ENCODE measurements around the gene HDAC4.

Gene HDAC4

DNA sequence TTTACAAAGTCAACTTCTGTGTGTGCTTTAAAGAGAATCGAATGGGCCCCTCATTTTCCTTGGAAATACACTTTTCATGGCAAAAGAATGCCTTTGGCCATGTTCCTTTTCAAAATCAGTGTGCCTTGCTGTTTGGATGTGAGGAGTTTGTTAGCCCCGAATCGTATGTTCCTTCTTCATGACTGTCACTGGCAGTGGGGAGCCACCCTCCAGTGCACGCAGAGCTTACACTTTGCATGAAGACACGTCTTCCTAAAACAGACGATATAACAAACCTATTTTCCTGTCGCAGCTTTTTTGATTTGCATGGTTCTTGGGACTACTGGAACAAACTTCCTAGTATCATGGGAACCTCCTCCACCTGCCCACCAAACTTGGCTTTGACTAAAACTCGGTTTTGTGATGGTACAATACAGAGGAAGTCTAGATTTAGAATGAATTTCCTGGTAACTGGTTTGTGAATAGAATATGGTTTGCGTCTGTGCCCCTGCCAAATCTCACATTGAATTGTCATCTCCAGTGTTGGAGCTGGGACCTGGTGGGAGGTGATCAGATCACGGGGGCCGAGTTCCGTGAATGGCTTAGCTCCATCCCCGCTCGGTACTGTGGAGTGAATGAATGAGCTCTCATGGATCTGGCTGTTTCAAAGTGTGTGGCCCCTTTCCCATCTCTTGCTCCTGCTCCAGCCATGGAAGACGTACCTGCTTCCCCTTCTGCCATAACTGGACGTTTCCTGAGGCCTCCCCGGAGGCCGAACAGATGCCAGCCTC, 358.1 kb downstream of the HDAC4 start:
- TF ChIP-seq GATA3 (IDR thresholded peaks at IDR 0.05; ENCODE audit: low read depth, low read length) = no peak
- TF ChIP-seq GATA2 (IDR thresholded peaks at IDR 0.05; ENCODE audit: low read depth, low read length) = no peak

DNA sequence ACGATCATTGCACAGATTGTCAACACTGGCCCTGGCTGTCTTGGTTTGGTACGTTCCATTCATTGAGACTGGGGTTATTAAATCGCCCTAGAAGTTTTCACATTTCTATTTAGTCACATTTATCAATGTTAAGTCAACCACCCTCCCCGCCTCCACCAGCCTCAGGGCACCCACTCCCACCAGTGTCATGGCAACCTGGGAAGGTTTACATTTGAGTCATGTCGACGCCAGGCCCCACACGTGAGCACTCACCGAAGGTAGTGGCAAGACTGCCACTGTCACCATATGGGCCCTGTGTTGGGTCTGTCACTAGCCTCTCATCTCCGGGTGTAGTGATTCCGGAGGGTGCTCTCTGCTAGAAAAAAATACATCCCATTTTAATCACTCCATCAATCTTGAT, 358.8 kb downstream of the HDAC4 start:
- TF ChIP-seq GATA2 (IDR thresholded peaks at IDR 0.05; ENCODE audit: low read depth, low read length) (no peak), GATA3 (IDR thresholded peaks at IDR 0.05; ENCODE audit: low read depth, low read length) (no peak)

DNA sequence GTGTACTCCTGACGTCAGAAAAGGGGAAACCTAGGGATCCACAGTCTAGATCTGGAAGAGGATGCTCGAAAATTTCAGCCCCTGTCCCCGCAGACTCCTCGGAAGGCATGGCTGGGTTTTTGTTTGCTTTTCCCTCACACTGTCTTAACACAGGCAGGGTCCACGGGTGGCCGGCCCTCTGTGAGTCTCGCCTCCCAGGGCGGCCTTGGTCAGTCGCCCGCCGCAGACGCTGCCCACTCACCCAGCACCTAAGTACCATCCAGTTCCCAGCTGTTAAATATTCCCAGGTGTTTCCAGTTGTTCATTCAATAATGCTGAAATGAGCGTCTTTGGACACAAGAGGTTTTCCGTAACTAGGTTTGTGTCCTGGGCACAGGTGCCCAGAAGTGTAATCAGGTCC, 359.8 kb downstream of the HDAC4 start:
- TF ChIP-seq GATA3 (IDR thresholded peaks at IDR 0.05; ENCODE audit: low read depth, low read length) = no peak
- no peak for TF ChIP-seq GATA2 (IDR thresholded peaks at IDR 0.05; ENCODE audit: low read depth, low read length)

DNA sequence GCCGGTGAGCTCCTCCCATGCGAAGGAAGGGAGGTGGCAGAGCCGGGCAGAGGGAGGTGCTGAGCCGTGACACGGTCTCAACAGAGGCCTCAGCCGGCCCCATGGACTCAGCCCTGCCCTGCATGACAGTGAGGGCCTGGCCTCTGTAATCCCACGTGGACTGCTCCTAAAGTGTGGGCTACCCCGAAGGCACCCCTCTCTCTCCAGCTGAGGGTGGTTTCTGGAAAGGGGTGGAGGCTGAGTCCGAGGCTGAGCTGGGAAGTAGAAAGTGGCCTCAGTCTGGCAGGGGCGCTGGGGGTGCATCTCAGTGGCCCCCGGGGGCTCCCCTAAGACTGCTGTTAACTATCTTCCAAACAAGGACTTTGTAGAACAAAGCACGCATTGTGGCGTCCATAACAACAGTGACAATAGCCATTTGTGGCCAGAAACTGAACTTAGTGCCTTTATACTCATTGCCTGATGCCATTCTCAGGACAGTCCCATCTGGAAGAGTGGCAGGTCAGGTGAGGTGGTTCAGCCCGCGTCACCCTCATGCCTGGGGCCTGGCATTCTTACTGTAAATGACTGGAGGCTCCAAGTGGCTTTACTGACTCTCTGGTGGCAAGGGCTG, 360.6 kb downstream of the HDAC4 start:
- no peak for TF ChIP-seq GATA2 (IDR thresholded peaks at IDR 0.05; ENCODE audit: low read depth, low read length)
- TF ChIP-seq GATA3 (IDR thresholded peaks at IDR 0.05; ENCODE audit: low read depth, low read length) = no peak

DNA sequence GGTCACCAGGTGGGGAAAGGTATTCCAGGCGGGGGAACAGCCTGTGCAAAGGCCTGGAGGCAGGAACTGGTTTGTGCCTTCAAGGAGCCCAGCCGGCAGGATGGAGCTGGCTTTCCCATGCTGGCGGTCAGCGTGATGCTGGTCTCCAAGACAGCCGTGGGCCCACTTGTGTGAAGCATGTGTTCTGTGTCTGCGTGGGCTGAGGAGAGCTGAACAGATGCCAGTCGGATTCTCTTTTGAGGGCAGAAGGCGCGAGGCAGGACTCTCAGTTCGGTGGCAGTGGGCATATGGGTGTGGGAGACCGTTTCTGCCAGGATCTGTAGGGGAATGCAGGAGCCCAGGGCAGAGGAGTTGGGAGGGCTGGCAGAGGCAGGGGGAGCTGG, 361.4 kb downstream of the HDAC4 start:
- no peak for TF ChIP-seq GATA3 (IDR thresholded peaks at IDR 0.05; ENCODE audit: low read depth, low read length)
- no peak for TF ChIP-seq GATA2 (IDR thresholded peaks at IDR 0.05; ENCODE audit: low read depth, low read length)

DNA sequence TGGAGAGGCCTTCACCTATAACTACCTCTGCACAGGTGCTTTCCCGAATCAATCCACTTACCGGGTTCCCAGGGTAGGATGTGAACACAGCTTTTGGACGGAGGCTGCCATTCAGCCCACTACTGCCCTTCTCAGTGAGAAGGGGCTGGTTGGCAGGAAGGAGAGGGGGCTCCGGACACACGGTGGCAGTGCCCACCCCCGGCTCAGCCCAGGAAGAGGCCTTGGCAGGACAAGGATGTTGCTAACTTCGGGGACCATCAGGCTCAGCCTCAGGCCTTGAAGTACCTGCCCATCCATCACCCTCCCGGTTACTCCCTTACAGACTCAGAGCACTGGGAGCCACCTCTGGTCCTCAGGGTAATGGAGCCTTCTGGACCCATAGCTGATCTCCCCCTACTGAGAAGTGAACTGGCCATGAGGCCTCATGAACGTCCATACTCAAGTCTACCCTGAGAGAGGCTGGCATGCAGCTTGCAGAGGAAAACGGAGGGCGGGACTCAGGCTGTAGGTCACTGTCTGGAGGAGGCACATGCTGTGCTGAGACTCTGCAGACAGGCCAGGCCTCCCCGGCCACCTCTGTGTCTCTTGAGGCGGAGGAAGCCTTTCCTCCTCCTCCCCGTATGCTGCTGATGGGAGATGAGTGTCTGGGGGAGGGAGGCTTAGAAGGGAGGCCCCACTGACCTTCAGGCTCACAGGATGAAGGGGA, 361.9 kb downstream of the HDAC4 start:
- no peak for TF ChIP-seq GATA2 (IDR thresholded peaks at IDR 0.05; ENCODE audit: low read depth, low read length)

DNA sequence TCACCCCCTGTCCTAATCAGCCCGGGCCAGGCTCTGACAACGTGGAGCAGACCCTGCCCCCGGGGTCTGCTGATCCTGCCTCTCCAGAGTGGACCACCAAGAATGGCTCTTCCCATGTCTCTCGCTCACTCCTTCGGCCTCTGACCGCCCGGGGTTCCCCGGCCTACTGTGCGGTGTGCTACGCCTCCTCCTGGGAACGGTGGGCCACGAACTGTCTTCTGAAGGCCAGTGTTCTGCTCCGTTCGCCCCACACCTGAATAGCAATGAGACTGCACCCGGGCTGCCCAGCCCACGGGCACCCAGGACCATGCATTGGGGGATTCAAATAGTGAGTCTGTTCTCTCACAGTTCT, 363.3 kb downstream of the HDAC4 start:
- TF ChIP-seq GATA3 (IDR thresholded peaks at IDR 0.05; ENCODE audit: low read depth, low read length) (no peak), GATA2 (IDR thresholded peaks at IDR 0.05; ENCODE audit: low read depth, low read length) (no peak)

DNA sequence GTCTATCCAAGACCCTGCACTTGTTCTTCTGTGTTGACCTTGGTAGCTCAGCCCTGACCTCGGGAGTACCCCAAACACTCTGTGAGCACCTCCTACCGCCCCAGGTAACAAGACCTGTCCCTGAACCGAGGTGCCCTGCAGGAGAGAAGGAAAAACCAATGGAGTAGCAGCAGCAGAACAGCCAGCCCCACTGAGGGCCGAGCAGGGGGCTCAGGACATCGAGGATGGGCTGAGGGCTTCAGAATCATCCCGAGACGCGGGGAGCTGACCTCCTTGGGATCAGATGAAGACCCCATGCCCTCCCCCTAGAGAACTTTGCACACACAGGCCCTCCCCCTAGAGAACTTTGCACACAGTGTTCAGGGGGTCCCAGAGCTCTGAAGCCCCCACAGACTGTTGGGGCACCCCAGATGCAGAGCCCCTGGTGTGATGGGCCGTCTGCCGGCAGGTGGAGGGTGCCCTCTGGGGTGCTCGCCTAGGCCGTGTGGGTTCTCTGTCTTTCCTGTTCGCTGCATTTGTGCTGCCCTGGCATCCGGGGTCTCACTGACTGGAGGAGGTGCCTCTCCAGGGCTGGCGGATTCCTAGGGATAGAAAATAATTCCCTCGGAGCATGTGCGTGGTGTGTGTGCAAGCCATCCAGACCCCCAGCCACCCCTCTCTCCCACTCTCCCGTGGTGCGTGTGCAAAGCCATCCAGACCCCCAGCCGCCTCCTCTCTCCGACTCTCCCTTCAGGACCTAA, 363.8 kb downstream of the HDAC4 start:
- TF ChIP-seq GATA2 (IDR thresholded peaks at IDR 0.05; ENCODE audit: low read depth, low read length) = no peak
- TF ChIP-seq GATA3 (IDR thresholded peaks at IDR 0.05; ENCODE audit: low read depth, low read length) = no peak

DNA sequence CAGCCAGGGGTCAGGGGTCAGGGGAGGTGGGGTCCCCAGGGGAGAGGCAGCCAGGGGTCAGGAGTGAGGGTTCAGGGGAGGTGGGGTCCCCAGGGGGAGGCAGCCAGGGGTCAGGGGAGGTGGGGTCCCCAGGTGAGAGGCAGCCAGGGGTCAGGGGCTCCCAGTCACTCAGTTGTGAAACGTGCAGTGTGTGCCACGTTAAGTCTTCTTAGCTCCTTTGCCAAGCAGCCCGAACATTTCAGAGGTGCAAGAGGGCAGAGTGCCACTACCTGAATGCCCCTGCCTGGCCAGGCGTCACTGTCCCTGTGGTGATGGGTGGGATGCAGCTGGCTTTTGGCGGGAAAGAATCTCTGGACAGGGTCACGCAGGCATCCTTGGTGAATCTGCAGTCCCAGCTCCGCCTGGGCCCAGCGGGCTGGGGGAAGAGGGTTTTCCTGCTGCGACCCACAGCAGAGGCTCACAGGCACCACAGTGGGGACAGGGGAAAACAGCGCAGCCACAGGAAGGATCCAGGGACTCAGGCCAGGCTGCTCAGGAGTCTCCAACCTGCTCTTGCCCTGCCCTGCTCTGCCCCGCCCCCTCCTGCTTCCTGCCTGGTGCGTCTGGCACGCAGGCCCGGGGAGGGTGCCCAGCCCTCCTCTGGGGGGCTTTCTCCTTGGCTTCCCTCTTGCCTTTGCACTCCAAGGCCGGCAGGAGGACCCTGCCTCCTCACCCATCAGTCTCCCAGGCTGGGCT, 364.7 kb downstream of the HDAC4 start:
- TF ChIP-seq GATA3 (IDR thresholded peaks at IDR 0.05; ENCODE audit: low read depth, low read length) (no peak), GATA2 (IDR thresholded peaks at IDR 0.05; ENCODE audit: low read depth, low read length) (no peak)

DNA sequence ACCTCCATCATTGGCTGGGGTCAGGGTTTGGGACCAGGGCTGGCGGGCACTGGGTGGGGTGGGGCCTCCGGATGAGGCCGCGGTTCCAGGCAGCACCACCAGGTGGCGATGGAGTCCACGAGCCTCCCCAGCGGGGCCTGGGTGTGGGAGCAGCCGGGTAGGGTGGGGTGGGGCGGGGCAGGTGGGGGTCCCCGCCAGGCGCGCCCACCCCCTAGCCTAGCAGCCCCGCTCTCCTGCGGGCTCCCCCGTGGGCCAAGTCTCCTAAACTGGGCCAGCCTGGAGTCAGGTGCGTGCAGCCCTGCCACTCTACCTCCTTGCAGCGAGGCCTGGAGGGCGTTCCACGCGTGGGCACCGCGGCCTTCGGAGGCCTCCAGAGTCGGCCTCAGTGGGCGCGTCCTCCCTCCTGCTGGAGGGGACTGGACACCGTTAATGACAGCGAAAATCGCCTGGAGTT, 365.4 kb downstream of the HDAC4 start:
- TF ChIP-seq GATA2 (IDR thresholded peaks at IDR 0.05; ENCODE audit: low read depth, low read length) (no peak), GATA3 (IDR thresholded peaks at IDR 0.05; ENCODE audit: low read depth, low read length) (no peak)

DNA sequence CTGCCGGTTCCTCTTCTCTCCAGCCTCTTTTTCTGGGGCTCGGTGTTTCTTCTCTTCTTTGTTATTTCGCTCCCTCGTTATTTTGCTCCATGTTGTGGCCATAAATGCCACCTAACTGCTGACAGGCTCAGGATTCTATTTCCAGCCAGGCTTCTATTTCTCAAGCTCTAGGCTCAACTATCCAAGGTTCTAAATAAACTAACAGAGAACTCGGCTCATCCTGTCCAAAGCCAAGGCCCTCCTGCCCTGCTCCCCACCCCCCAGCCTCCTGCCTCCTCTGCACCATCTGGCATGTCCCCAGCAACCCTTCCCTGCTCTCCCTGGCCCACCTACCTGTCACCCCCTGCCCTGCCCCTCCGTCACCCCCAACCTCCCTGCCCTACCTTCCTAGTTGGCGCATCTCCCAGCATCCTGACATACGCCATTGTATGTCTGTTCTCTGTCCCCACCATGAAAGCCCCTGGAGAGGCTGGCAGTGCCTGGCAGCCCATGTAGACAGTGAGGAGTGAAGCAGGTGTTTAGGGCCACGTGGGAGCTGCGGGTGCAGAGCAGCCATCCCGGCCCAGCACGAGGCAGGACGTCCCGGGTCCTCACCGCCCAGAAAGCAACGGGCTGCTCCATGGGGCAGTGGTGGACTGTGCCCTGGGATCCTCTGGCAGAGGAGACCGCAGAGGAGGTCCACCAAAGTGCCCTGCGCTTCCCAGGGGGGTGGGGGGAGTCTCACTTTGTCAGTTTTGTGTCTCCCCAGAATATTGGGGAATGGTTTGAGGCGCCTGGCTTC, 366.1 kb downstream of the HDAC4 start:
- TF ChIP-seq GATA3 (IDR thresholded peaks at IDR 0.05; ENCODE audit: low read depth, low read length) (no peak), GATA2 (IDR thresholded peaks at IDR 0.05; ENCODE audit: low read depth, low read length) (no peak)

DNA sequence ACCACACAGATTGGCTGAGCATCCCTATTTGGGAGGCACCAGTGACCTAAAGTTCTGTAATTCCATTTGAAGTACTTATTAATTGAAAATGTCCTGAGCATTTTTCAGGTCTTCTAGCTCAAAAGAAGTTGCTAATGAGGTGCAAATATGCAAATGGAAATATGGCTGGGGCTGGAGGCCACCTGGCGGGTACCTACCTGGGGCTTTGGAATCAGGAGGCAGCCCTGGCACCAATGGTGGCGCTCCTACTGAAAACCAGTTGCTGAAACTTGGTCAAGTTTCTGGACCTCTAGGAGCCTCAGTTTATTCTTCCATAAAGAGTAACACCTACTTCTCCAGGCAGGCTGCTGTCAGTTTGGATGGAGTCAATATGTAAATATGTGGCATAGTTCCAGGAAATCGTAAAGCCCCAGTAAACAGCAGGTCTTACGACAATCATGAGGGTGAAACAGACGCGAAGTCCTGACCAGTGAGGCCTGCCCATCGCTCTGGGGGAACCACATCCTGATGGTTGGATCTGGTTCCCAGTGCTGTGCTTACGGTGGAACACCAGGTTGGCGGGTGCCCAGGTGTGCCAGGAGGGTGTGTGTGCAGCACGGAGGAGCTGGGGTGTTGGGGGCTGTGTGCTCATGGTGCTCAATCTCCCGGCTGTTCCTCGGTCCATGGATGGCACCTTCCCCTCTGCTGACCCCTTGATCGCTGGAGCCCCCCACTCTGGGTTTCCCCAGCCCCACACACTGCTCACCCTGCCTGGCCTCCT, 366.8 kb downstream of the HDAC4 start:
- TF ChIP-seq GATA2 (IDR thresholded peaks at IDR 0.05; ENCODE audit: low read depth, low read length) (no peak), GATA3 (IDR thresholded peaks at IDR 0.05; ENCODE audit: low read depth, low read length) (no peak)

Data from SH-SY5Y (cell line).